Stomach (tissue), 9 donors: ENCODE results near the gene COL27A1. TPM values are rescaled to one million over a fixed set of nuclear protein-coding genes. Genes with fewer than 3 reads are reported as not detected.
A peak's percentile ranks its signal among the peaks of the same experiment; 100 is the strongest.

Experiments used
- DNase-seq, 2 donors: peaks; one replicate each; pipeline versions ENCODE4 v3.0.0 to v3.0.0-alpha.2; 2013 to 2019
- H3K27ac ChIP-seq, 5 donors: fragments of 200-600 bp in 4 of 5; sonication (generic) in 4 of 5; one replicate each; pipeline ENCODE4 v1.5.1; 2013 to 2019; ENCODE audit warnings: mild to moderate bottlenecking in 1 of 5, moderate library complexity in 1 of 5
- H3K27me3 ChIP-seq, 3 donors: fragments of 200-600 bp; sonication (generic); one replicate each; pipeline ENCODE4 v1.5.1; 2017 to 2019; ENCODE audit warnings: mixed run types in 1 of 3
- H3K36me3 ChIP-seq, 4 donors: fragments of 200-600 bp; sonication (generic); 1 replicate in 3 of 4; 2 replicates in 1 of 4; pipeline ENCODE4 v1.5.1; 2016 to 2019
- H3K4me1 ChIP-seq, 4 donors: fragments of 200-600 bp; sonication (generic); one replicate each; pipeline ENCODE4 v1.5.1; 2016 to 2019
- H3K4me3 ChIP-seq, 4 donors: fragments of 200-600 bp; sonication (generic) in 3 of 4; one replicate each; pipeline ENCODE4 v1.5.1; 2016 to 2019; ENCODE audit warnings: mild to moderate bottlenecking in 1 of 4
- H3K9me3 ChIP-seq, 4 donors: fragments of 200-600 bp; sonication (generic); one replicate each; pipeline ENCODE4 v1.5.1; 2016 to 2019
- CTCF ChIP-seq, 7 experiments: fragments of 450-650 bp in 4 of 7; fragments of 200-600 bp in 3 of 7; sonication (generic) in 3 of 7; IDR thresholded peaks; one replicate each; pipeline ENCODE4 v1.5.1; 2016 to 2019; ENCODE audit warnings: antibody characterized with exemption in 7 of 7, control low read depth in 2 of 7, mild to moderate bottlenecking in 1 of 7
- EP300 ChIP-seq: sonication (generic); formaldehyde crosslinking; IDR thresholded peaks from one replicate; pipeline ENCODE4 v1.6.1; 2017; ENCODE audit warnings: antibody characterized with exemption
- POLR2A ChIP-seq, 4 donors: fragments of 450-650 bp; IDR thresholded peaks; one replicate each; pipeline ENCODE4 v1.6.1; 2016; ENCODE audit warnings: antibody characterized with exemption in 4 of 4, control low read depth in 2 of 4, mild to moderate bottlenecking in 1 of 4, moderate library complexity in 1 of 4
- POLR2AphosphoS5 ChIP-seq, 3 donors: sonication (generic); formaldehyde crosslinking; IDR thresholded peaks; one replicate each; pipeline ENCODE4 v1.6.1; 2016; ENCODE audit warnings: antibody characterized with exemption in 3 of 3
- WGBS, 5 donors: extraction: QIAGEN DNeasy Blood & Tissue Kit in 3 of 5; methylation state at CpG; one replicate each; pipeline versions ENCODE4 v1.1.5 to v1.1.7; 2013 to 2018; 5-methylcytosine and 5-hydroxymethylcytosine counted together
- intact Hi-C: fragments of 100-400 bp; cut with DNase I; formaldehyde crosslinking; loops from one replicate; pipeline ENCODE4 v1.15.1; 2023; ENCODE audit warnings: low total_unique reads
- polyA plus RNA-seq, 3 donors: library from polyadenylated mRNA; stranded (reverse); fragments of 200-250 nt; gene quantifications; one replicate each; pipeline ENCODE4 v1.2.3, GENCODE V29; 2013
- total RNA-seq, 5 donors: library from RNA; depleted of rRNA; stranded (reverse); fragments of >200 nt; gene quantifications; one replicate each; pipeline versions ENCODE4 v1.1.0 to v1.2.3, GENCODE V29; 2014 to 2016
- donor health status: healthy with polysubstance abuse.
- donor health status: Bipolar disorder and iron deficiency.
- donor health status: healthy.

Gene COL27A1
- total and polyA plus RNA-seq, 8 donors = 2.9 to 26.3 (median 8.2) TPM

GRCh38 chr9:114288193-114289091, 133.1 kb downstream of the COL27A1 start:
- TF ChIP-seq EP300 = no peak
- no peak for TF ChIP-seq POLR2A (IDR thresholded peaks at IDR 0.05)
- TF ChIP-seq POLR2AphosphoS5 (IDR thresholded peaks at IDR 0.05) = no peak
- TF ChIP-seq CTCF (IDR thresholded peaks at IDR 0.05) = no peak
- Histone ChIP-seq H3K27me3 (no peaks in the 10 kb centered on the region), H3K36me3 (peaks cover 0 to 11% (median 8%) of the 10 kb centered on the region in 4 donors), H3K9me3 (no peaks in the 10 kb centered on the region), H3K27ac (no peak overlapping the region), H3K4me3 (no peak overlapping the region), H3K4me1 (peaks cover 0 to 9% (median 0%) of the 10 kb centered on the region in 4 donors)
- 63 to 77% (median 69%) methylated on average over 16 to 23 of the region's 23 CpGs for WGBS, 5 donors
- intact Hi-C loops = loop anchor here (5.0 kb wide), 1 partner anchor 201 kb away; no protein-coding TSS in a partner anchor
- DNase-seq = peak in 1 of 2 donors; percentile 22

- no peak overlapping the region for H3K4me3 ChIP-seq
- H3K36me3 ChIP-seq = peaks cover 0 to 10% (median 8%) of the 10 kb centered on the region in 4 donors
- intact Hi-C loops = loop anchor here (5.0 kb wide), 1 partner anchor 202 kb away; no protein-coding TSS in a partner anchor
- DNase-seq = no peak
- H3K27ac ChIP-seq = no peak overlapping the region
- WGBS, 5 donors = 88 to 95% (median 91%) methylated on average over 10 to 13 of the region's 13 CpGs
- peaks cover 0 to under 1% (median 0%) of the 10 kb centered on the region in 4 donors for H3K9me3 ChIP-seq
- H3K27me3 ChIP-seq = no peaks in the 10 kb centered on the region
- no peak for TF ChIP-seq EP300
- TF ChIP-seq CTCF (IDR thresholded peaks at IDR 0.05) = no peak
- no peak for TF ChIP-seq POLR2A (IDR thresholded peaks at IDR 0.05)
- peaks cover 0 to 9% (median 0%) of the 10 kb centered on the region in 4 donors for H3K4me1 ChIP-seq
These were observed 133.8 kb downstream of the COL27A1 start for GRCh38 chr9:114289106-114289505.

GRCh38 chr9:114289571-114290481, 134.5 kb downstream of the COL27A1 start:
- H3K36me3 ChIP-seq = peaks cover 0 to 17% (median 15%) of the 10 kb centered on the region in 4 donors
- H3K27ac ChIP-seq = no peak overlapping the region
- H3K9me3 ChIP-seq = peaks cover 0 to 8% (median 2%) of the 10 kb centered on the region in 4 donors
- H3K4me3 ChIP-seq = no peak overlapping the region
- intact Hi-C loops = loop anchor here (5.0 kb wide), 2 partner anchors 138 to 203 kb away; no protein-coding TSS in a partner anchor
- TF ChIP-seq CTCF (IDR thresholded peaks at IDR 0.05) (no peak), POLR2AphosphoS5 (IDR thresholded peaks at IDR 0.05) (no peak), EP300 (no peak), POLR2A (IDR thresholded peaks at IDR 0.05) (no peak)
- WGBS, 5 donors = 77 to 90% (median 82%) methylated on average over 9 to 13 of the region's 13 CpGs
- DNase-seq = no peak
- peaks cover 0 to 9% (median 0%) of the 10 kb centered on the region in 4 donors for H3K4me1 ChIP-seq
- no peaks in the 10 kb centered on the region for H3K27me3 ChIP-seq

GRCh38 chr9:114290561-114290986, 135.2 kb downstream of the COL27A1 start:
- intact Hi-C loops = loop anchor here (5.0 kb wide), 1 partner anchor 138 kb away; no protein-coding TSS in a partner anchor
- TF ChIP-seq POLR2AphosphoS5 (IDR thresholded peaks at IDR 0.05) (no peak), EP300 (no peak), POLR2A (IDR thresholded peaks at IDR 0.05) (no peak), CTCF (IDR thresholded peaks at IDR 0.05) (no peak)
- Histone ChIP-seq H3K27ac (no peak overlapping the region), H3K4me1 (peaks cover 0 to 9% (median 0%) of the 10 kb centered on the region in 4 donors), H3K36me3 (peaks cover 0 to 23% (median 21%) of the 10 kb centered on the region in 4 donors), H3K27me3 (no peaks in the 10 kb centered on the region), H3K9me3 (peaks cover 0 to 13% (median 6%) of the 10 kb centered on the region in 4 donors), H3K4me3 (no peak overlapping the region)
- DNase-seq = no peak
- WGBS, 5 donors = 59 to 66% (median 64%) methylated on average over 7 of the region's 7 CpGs
